CD8-positive, alpha-beta memory T cell (primary cell): ENCODE measurements around the gene TRIP13. TPM values are rescaled to one million over a fixed set of nuclear protein-coding genes. Genes with fewer than 3 reads are reported as not detected.

Source experiments
- CTCF ChIA-PET: fragments of 350-600 bp; sonication (Branson Sonifier 250); formaldehyde crosslinking; loops from one replicate; lab custom pipeline; 2021; ENCODE audit warnings: antibody characterized with exemption; lab: Charles Lee
- POLR2A ChIA-PET: fragments of 350-600 bp; sonication (Branson Sonifier 250); formaldehyde crosslinking; loops from one replicate; lab custom pipeline; 2021; ENCODE audit warnings: antibody characterized with exemption; lab: Charles Lee
- DNase-seq, 5 donors: peaks; one replicate each; pipeline versions ENCODE4 v3.0.0 to v3.0.0-alpha.2; 2020 to 2022; ENCODE audit warnings: mixed read lengths in 1 of 5
- H3K27ac ChIP-seq: one replicate; pipeline ENCODE4 v1.7.0; 2013; ENCODE audit warnings: low read depth, mild to moderate bottlenecking, low read length, moderate library complexity
- H3K27me3 ChIP-seq: 2 replicates; pipeline ENCODE4 v1.7.0; 2013; ENCODE audit warnings: low read length, mild to moderate bottlenecking; ENCODE audit not compliant: insufficient read depth, poor library complexity, severe bottlenecking
- H3K36me3 ChIP-seq: 2 replicates; pipeline ENCODE4 v1.7.0; 2013; ENCODE audit warnings: mild to moderate bottlenecking, low read length, moderate library complexity; ENCODE audit not compliant: insufficient read depth
- H3K4me1 ChIP-seq: 2 replicates; pipeline ENCODE4 v1.7.0; 2013; ENCODE audit warnings: mild to moderate bottlenecking, low read length, moderate library complexity; ENCODE audit not compliant: insufficient read depth
- H3K4me3 ChIP-seq: 2 replicates; pipeline ENCODE4 v1.7.0; 2013; ENCODE audit warnings: mild to moderate bottlenecking, low read length
- H3K9me3 ChIP-seq: 2 replicates; pipeline ENCODE4 v1.7.0; 2013; ENCODE audit warnings: mild to moderate bottlenecking, low read length
- H3K27ac Mint-ChIP-seq, 8 donors: one replicate each; pipeline ENCODE4 v1.8.0; 2020 to 2021; ENCODE audit warnings: mixed read lengths in 8 of 8, mild to moderate bottlenecking in 6 of 8, inconsistent platforms in 3 of 8, moderate library complexity in 3 of 8
- H3K27me3 Mint-ChIP-seq, 2 donors: one replicate each; pipeline ENCODE4 v1.8.0; 2020 to 2021; ENCODE audit warnings: mixed read lengths in 2 of 2, mild to moderate bottlenecking in 1 of 2, moderate library complexity in 1 of 2
- H3K36me3 Mint-ChIP-seq, 3 donors: one replicate each; pipeline ENCODE4 v1.8.0; 2020 to 2021; ENCODE audit warnings: mixed read lengths in 3 of 3, inconsistent platforms in 1 of 3, mild to moderate bottlenecking in 1 of 3
- H3K4me1 Mint-ChIP-seq, 3 donors: one replicate each; pipeline ENCODE4 v1.8.0; 2020 to 2021; ENCODE audit warnings: mixed read lengths in 3 of 3, inconsistent platforms in 1 of 3, mild to moderate bottlenecking in 1 of 3
- H3K4me3 Mint-ChIP-seq, 7 donors: one replicate each; pipeline ENCODE4 v1.8.0; 2020 to 2021; ENCODE audit warnings: mixed read lengths in 7 of 7, mild to moderate bottlenecking in 6 of 7, moderate library complexity in 4 of 7, inconsistent platforms in 2 of 7
- H3K9me3 Mint-ChIP-seq, 5 donors: one replicate each; pipeline ENCODE4 v1.8.0; 2020 to 2022; ENCODE audit warnings: mixed read lengths in 5 of 5, mild to moderate bottlenecking in 3 of 5, moderate library complexity in 2 of 5, inconsistent platforms in 1 of 5
- polyA plus RNA-seq: library from polyadenylated mRNA; unstranded; fragments of 300-500 nt; fragmentation: Illumina TruSeq; gene quantifications from one replicate; pipeline ENCODE4 v1.2.3, GENCODE V29; 2021
- total RNA-seq, 2 experiments: library from RNA; stranded (reverse); gene quantifications; one replicate each; pipeline ENCODE4 v1.2.3, GENCODE V29; 2021

TRIP13 gene
- total and polyA plus RNA-seq, 3 experiments from 2014 or later: 0.12 to 40.7 (median 37.5) TPM

GRCh38 chr5:946720-947625 is 54.3 kb downstream of the TRIP13 start:
- Histone ChIP-seq H3K27me3 (peaks cover 13% of the 10 kb centered on the region), H3K36me3 (no peaks in the 10 kb centered on the region), H3K4me3 (no peak overlapping the region), H3K4me1 (no peaks in the 10 kb centered on the region), H3K9me3 (no peaks in the 10 kb centered on the region), H3K27ac (no peak overlapping the region)
- no peaks in the 10 kb centered on the region for H3K36me3 Mint-ChIP-seq
- H3K9me3 Mint-ChIP-seq: peaks cover 0 to 1% (median 0%) of the 10 kb centered on the region in 5 donors
- POLR2A ChIA-PET: no interaction called here
- peaks cover 43 to 56% of the 10 kb centered on the region in 2 donors for H3K27me3 Mint-ChIP-seq
- DNase-seq: no peak
- CTCF ChIA-PET: no interaction called here
- no peaks in the 10 kb centered on the region for H3K4me1 Mint-ChIP-seq
- H3K27ac Mint-ChIP-seq: no peak overlapping the region
- no peak overlapping the region for H3K4me3 Mint-ChIP-seq

GRCh38 chr5:947626-948471 is 55.2 kb downstream of the TRIP13 start:
- Mint-ChIP-seq H3K9me3 (peaks cover 0 to 1% (median 0%) of the 10 kb centered on the region in 5 donors), H3K4me3 (no peak overlapping the region), H3K4me1 (no peaks in the 10 kb centered on the region), H3K27me3 (peaks cover 38 to 52% of the 10 kb centered on the region in 2 donors), H3K36me3 (no peaks in the 10 kb centered on the region), H3K27ac (no peak overlapping the region)
- CTCF ChIA-PET: no interaction called here
- Histone ChIP-seq H3K4me3 (no peak overlapping the region), H3K27me3 (peaks cover 13% of the 10 kb centered on the region), H3K36me3 (no peaks in the 10 kb centered on the region), H3K9me3 (no peaks in the 10 kb centered on the region), H3K4me1 (no peaks in the 10 kb centered on the region), H3K27ac (no peak overlapping the region)
- POLR2A ChIA-PET: no interaction called here
- no peak for DNase-seq

- ChIA-PET CTCF (interaction anchor here (1.2 kb wide), 1 partner anchor 12 kb away, joined by 3 read pairs; no protein-coding TSS in a partner anchor), POLR2A (no interaction called here)
- no peaks in the 10 kb centered on the region for H3K4me1 ChIP-seq
- H3K36me3 Mint-ChIP-seq: no peaks in the 10 kb centered on the region
- H3K9me3 ChIP-seq: no peaks in the 10 kb centered on the region
- no peak overlapping the region for H3K4me3 Mint-ChIP-seq
- no peak for DNase-seq
- no peak overlapping the region for H3K27ac Mint-ChIP-seq
- peaks cover 13% of the 10 kb centered on the region for H3K27me3 ChIP-seq
- no peak overlapping the region for H3K4me3 ChIP-seq
- peaks cover 0 to 2% (median 0%) of the 10 kb centered on the region in 5 donors for H3K9me3 Mint-ChIP-seq
- no peaks in the 10 kb centered on the region for H3K36me3 ChIP-seq
- H3K27ac ChIP-seq: no peak overlapping the region
- H3K4me1 Mint-ChIP-seq: no peaks in the 10 kb centered on the region
- H3K27me3 Mint-ChIP-seq: peaks cover 34 to 55% of the 10 kb centered on the region in 2 donors
These were observed 56.0 kb downstream of the TRIP13 start for GRCh38 chr5:948472-949274.

DNA sequence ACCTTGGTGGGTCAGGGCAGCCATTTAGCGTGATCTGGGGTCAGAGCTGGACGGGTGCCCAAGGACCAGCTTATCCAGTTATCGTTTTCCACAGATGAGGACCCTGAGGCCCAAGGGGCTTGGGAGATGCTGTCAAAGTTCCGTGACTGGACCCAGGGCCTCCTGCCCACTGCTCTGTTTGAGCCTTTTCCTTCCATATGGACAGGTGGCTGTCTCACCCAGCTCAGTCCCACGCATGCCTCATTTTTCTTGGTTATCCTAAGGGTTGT is 56.5 kb downstream of the TRIP13 start:
- no peak for DNase-seq
- H3K27ac Mint-ChIP-seq: no peak overlapping the region
- H3K27ac ChIP-seq: no peak overlapping the region
- no peaks in the 10 kb centered on the region for H3K4me1 Mint-ChIP-seq
- no peaks in the 10 kb centered on the region for H3K4me1 ChIP-seq
- H3K9me3 ChIP-seq: no peaks in the 10 kb centered on the region
- H3K36me3 Mint-ChIP-seq: no peaks in the 10 kb centered on the region
- peaks cover 13% of the 10 kb centered on the region for H3K27me3 ChIP-seq
- H3K9me3 Mint-ChIP-seq: peaks cover 0 to 2% (median 0%) of the 10 kb centered on the region in 5 donors
- H3K4me3 Mint-ChIP-seq: no peak overlapping the region
- CTCF ChIA-PET: interaction anchor here (1.2 kb wide), 1 partner anchor 12 kb away, joined by 3 read pairs; no protein-coding TSS in a partner anchor
- H3K27me3 Mint-ChIP-seq: peaks cover 36 to 57% of the 10 kb centered on the region in 2 donors
- H3K4me3 ChIP-seq: no peak overlapping the region
- POLR2A ChIA-PET: no interaction called here
- no peaks in the 10 kb centered on the region for H3K36me3 ChIP-seq

DNA sequence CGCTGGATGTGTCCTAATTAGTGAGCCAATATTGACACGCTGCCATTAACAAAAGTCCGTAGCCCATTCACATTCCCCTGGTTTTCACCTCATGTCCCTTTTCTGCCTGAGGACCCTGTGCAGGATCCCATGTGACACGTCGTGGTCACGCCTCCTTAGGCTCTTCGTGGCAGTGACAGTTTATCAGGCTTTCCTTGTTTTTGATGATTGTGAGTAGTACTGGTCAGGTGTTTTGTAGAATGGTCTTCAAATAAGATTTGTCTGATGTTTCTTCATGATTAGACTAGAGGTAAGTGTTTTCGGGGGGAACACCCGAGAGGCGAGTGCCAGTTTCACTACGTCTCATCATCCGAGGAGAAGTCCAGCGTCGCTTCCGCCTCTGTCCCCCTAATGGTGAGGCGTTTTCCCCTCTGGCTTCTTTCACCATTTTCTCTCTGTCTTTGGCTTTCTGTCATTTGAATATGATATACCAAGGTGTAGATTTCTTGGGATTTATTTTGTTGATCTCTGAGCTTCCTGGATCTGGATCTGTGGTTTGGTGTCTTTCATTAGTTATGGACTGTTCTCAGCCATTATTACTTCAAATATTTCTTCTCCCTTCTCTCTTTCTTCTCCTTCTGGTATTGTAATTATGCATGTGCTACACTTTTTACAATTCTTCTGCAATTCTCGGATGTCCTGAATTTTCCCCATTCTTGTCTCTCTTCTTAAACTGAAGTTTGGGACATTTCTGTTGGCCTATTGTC is 57.3 kb downstream of the TRIP13 start:
- Histone ChIP-seq H3K4me3 (no peak overlapping the region), H3K27ac (no peak overlapping the region), H3K9me3 (no peaks in the 10 kb centered on the region), H3K4me1 (no peaks in the 10 kb centered on the region), H3K27me3 (peaks cover 11% of the 10 kb centered on the region), H3K36me3 (no peaks in the 10 kb centered on the region)
- H3K4me1 Mint-ChIP-seq: no peaks in the 10 kb centered on the region
- peaks cover 33 to 62% of the 10 kb centered on the region in 2 donors for H3K27me3 Mint-ChIP-seq
- H3K9me3 Mint-ChIP-seq: peaks cover 0 to 2% (median 0%) of the 10 kb centered on the region in 5 donors
- H3K27ac Mint-ChIP-seq: no peak overlapping the region
- no peaks in the 10 kb centered on the region for H3K36me3 Mint-ChIP-seq
- CTCF ChIA-PET: interaction anchor here (1.2 to 1.5 kb wide), 2 partner anchors 13 to 15 kb away, joined by 3 read pairs; no protein-coding TSS in a partner anchor
- no peak for DNase-seq
- POLR2A ChIA-PET: no interaction called here
- no peak overlapping the region for H3K4me3 Mint-ChIP-seq

DNA sequence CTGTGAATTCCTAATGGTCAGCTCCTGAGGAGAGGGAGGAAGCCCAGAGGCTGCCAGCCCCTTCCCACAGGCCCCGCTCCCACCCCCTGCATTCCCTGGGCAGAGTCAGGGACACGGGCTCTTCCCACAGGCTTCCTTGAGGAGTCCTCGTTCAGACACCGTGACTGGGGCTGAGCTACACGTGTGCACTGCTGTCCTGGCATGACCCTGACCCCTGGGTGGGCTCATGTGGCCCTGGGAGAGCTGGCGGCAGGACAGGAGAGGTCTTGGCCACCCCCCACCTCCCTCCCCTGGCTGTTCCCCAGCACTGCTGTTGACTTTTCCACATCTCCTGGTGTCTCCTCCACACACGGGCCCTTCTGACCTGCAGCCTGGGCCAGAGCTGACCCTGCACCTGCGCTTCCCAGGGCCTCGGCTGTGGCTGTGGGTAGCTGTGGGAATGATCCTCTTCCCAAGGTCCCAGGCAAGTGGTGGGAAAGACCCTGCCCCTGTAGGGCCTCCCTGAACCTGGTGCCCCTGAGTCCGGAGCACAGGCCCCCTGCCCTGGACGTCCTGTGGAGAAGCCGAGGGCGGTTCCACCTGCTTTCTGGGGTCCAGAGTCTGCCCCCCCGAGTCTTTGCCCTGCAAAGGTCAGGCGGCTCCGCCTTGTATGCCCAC is 59.4 kb downstream of the TRIP13 start:
- Mint-ChIP-seq H3K27me3 (peaks cover 37 to 74% of the 10 kb centered on the region in 2 donors), H3K4me3 (no peak overlapping the region), H3K9me3 (peaks cover 0 to 2% (median 0%) of the 10 kb centered on the region in 5 donors), H3K36me3 (no peaks in the 10 kb centered on the region), H3K27ac (no peak overlapping the region), H3K4me1 (peaks cover 5 to 8% (median 5%) of the 10 kb centered on the region in 3 donors)
- DNase-seq: no peak
- H3K9me3 ChIP-seq: no peaks in the 10 kb centered on the region
- H3K4me1 ChIP-seq: peaks cover 7% of the 10 kb centered on the region
- CTCF ChIA-PET: no interaction called here
- H3K27me3 ChIP-seq: peaks cover 6% of the 10 kb centered on the region
- no peaks in the 10 kb centered on the region for H3K36me3 ChIP-seq
- POLR2A ChIA-PET: no interaction called here
- H3K4me3 ChIP-seq: no peak overlapping the region
- no peak overlapping the region for H3K27ac ChIP-seq
